HepG2 (cell line): Measurements from ENCODE around the gene MFRP. TPM values are rescaled to one million over a fixed set of nuclear protein-coding genes. Genes with fewer than 3 reads are reported as not detected.

Source experiments
- ARID2 ChIP-seq: sonication (generic); formaldehyde crosslinking; IDR thresholded peaks from 2 replicates; pipeline ENCODE4 v1.8.1; 2022; ENCODE audit warnings: mild to moderate bottlenecking, missing genetic modification reagents, borderline replicate concordance
- ATF4 ChIP-seq, 2 experiments: fragments of 450-650 bp in 1 of 2; sonication (generic) in 1 of 2; formaldehyde crosslinking; IDR thresholded peaks; 2 replicates each; pipeline versions ENCODE4 v1.5.0 to v1.8.0; 2020 to 2022; ENCODE audit warnings: mild to moderate bottlenecking in 1 of 2, missing genetic modification reagents in 1 of 2
- GATAD2A ChIP-seq: IDR thresholded peaks from 2 replicates; pipeline ENCODE4 v1.6.1; 2016
- GLI4 ChIP-seq: sonication (generic); formaldehyde crosslinking; IDR thresholded peaks from 2 replicates; pipeline ENCODE4 v1.5.1; 2020; ENCODE audit warnings: missing genetic modification reagents, mild to moderate bottlenecking, moderate library complexity, borderline replicate concordance
- JDP2 ChIP-seq: sonication (generic); formaldehyde crosslinking; IDR thresholded peaks from 2 replicates; pipeline ENCODE4 v1.8.1; 2022; ENCODE audit warnings: missing genetic modification reagents, borderline replicate concordance
- KDM4B ChIP-seq: sonication (generic); formaldehyde crosslinking; IDR thresholded peaks from 2 replicates; pipeline ENCODE4 v1.4.0; 2020; ENCODE audit warnings: missing genetic modification reagents
- MAF1 ChIP-seq: sonication (generic); formaldehyde crosslinking; IDR thresholded peaks from 2 replicates; pipeline ENCODE4 v1.5.0; 2020; ENCODE audit warnings: missing genetic modification reagents, borderline replicate concordance
- MTERF4 ChIP-seq: sonication (generic); formaldehyde crosslinking; IDR thresholded peaks from 2 replicates; pipeline ENCODE4 v1.8.0; 2023; ENCODE audit warnings: mild to moderate bottlenecking, missing genetic modification reagents
- NFYB ChIP-seq: sonication (generic); formaldehyde crosslinking; IDR thresholded peaks from 2 replicates; pipeline ENCODE4 v1.4.0; 2020; ENCODE audit warnings: missing genetic modification reagents
- SAP130 ChIP-seq: IDR thresholded peaks from 2 replicates; pipeline ENCODE4 v1.6.1; 2016; ENCODE audit warnings: low read depth
- THAP11 ChIP-seq: IDR thresholded peaks from 2 replicates; pipeline ENCODE4 v1.6.1; 2016; ENCODE audit warnings: missing biosample characterization, missing genetic modification reagents
- ZBTB38 ChIP-seq: sonication (generic); formaldehyde crosslinking; IDR thresholded peaks from 2 replicates; pipeline ENCODE4 v1.5.1; 2020; ENCODE audit warnings: mild to moderate bottlenecking, missing genetic modification reagents
- ZFP1 ChIP-seq: IDR thresholded peaks from 2 replicates; pipeline ENCODE4 v1.6.1; 2016
- ZNF235 ChIP-seq: sonication (generic); formaldehyde crosslinking; IDR thresholded peaks from 2 replicates; pipeline ENCODE4 v1.8.1; 2023; ENCODE audit warnings: mild to moderate bottlenecking, missing genetic modification reagents, borderline replicate concordance
- ZNF253 ChIP-seq: sonication (generic); formaldehyde crosslinking; IDR thresholded peaks from 2 replicates; pipeline ENCODE4 v1.8.0; 2022; ENCODE audit warnings: mild to moderate bottlenecking, missing genetic modification reagents, borderline replicate concordance
- ZNF441 ChIP-seq: sonication (generic); formaldehyde crosslinking; IDR thresholded peaks from 2 replicates; pipeline ENCODE4 v1.7.0; 2021; ENCODE audit warnings: missing genetic modification reagents, borderline replicate concordance
- ZNF513 ChIP-seq: sonication (generic); formaldehyde crosslinking; conservative IDR thresholded peaks from 2 replicates; pipeline ENCODE4 v1.5.0; 2020; ENCODE audit warnings: missing genetic modification reagents
- ZNF572 ChIP-seq: sonication (generic); formaldehyde crosslinking; IDR thresholded peaks from 2 replicates; pipeline ENCODE4 v1.5.1; 2020; ENCODE audit warnings: mild to moderate bottlenecking, missing genetic modification reagents
- ZNF709 ChIP-seq: sonication (generic); formaldehyde crosslinking; IDR thresholded peaks from 2 replicates; pipeline ENCODE4 v1.5.0; 2020; ENCODE audit warnings: mild to moderate bottlenecking, missing genetic modification reagents
- ZNF740 ChIP-seq: sonication (generic); formaldehyde crosslinking; IDR thresholded peaks from 2 replicates; pipeline ENCODE4 v1.4.0; 2020; ENCODE audit warnings: missing genetic modification reagents
- ZNF761 ChIP-seq: sonication (generic); formaldehyde crosslinking; conservative IDR thresholded peaks from 2 replicates; pipeline ENCODE4 v1.4.0; 2020; ENCODE audit warnings: mild to moderate bottlenecking, missing genetic modification reagents
- polyA plus RNA-seq, 8 experiments: library from polyadenylated mRNA; depleted of rRNA in 3 of 8; stranded (reverse) in 7 of 8; unstranded in 1 of 8; fragments of >200 nt; fragmentation: Illumina TruSeq in 4 of 8; extraction: Trizol in 4 of 8; gene quantifications; 2 replicates each; pipeline versions ENCODE4 v1.2.1 to v1.2.3, GENCODE V29; 2011 to 2016; ENCODE audit warnings: low read depth in 4 of 8, missing spikeins in 1 of 8, mixed read lengths in 1 of 8; ENCODE audit not compliant: insufficient read depth in 1 of 8
- total RNA-seq, 5 experiments: library from RNA; depleted of rRNA; stranded (reverse); fragments of >200 nt; fragmentation: Illumina TruSeq; extraction: Trizol; gene quantifications; 2 replicates each; pipeline ENCODE4 v1.2.3, GENCODE V29; 2016; ENCODE audit warnings: low read depth in 1 of 5
- TF ChIP-seq, protein P1 (sequence below): sonication (generic); formaldehyde crosslinking; IDR thresholded peaks from 2 replicates; pipeline ENCODE4 v1.5.1; 2020; ENCODE audit warnings: missing genetic modification reagents, mild to moderate bottlenecking, borderline replicate concordance
- TF ChIP-seq, protein P2 (sequence below): sonication (generic); formaldehyde crosslinking; IDR thresholded peaks from 2 replicates; pipeline ENCODE4 v1.9.0; 2021; ENCODE audit warnings: missing genetic modification reagents, borderline replicate concordance

MFRP gene
- total and polyA plus RNA-seq, 2 of the 13 experiments (the other 11 are each of a cell fraction or from before 2014, with no cell fraction given): not detected

DNA sequence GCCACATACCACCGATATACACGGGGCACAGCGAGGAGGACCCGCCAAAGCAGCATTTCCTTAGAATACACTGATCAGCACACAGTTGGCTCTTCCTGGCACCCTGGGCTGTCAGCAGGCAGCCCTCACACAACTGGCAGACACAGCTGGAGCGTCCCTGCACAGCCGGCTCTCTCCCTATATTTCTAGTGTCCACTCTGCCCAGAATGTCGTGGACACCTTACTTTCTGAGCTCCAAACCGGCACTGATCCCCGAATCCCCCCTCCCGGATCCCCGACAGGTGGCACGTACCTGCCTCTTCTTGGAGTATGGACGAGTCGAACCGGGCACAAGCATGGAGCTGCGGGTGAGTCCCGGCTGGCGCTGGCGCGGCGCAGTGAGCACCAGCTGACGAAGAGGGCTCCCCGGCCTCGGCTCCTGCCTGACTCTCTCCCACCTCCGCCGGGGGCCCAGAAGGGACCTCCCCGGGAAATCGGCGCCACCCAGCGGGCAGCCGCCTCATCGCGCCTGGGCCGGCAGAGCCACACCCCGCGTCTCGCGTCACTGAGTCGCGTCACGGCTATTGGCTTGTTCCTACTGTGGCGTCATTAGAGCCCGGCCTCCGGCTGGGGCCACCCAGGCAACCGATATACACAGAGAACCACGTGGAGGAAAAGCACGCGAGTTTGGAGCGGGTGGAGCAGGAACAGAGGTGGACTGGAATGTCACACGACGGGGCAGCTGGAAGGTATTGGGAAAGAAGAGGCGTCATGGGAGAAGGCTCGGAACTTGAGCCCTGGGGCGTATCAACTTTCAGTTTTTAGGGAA lies 34.9 kb upstream of the MFRP start, which contains the start of gene USP2 (continued):
- TF ChIP-seq, protein P1, sequence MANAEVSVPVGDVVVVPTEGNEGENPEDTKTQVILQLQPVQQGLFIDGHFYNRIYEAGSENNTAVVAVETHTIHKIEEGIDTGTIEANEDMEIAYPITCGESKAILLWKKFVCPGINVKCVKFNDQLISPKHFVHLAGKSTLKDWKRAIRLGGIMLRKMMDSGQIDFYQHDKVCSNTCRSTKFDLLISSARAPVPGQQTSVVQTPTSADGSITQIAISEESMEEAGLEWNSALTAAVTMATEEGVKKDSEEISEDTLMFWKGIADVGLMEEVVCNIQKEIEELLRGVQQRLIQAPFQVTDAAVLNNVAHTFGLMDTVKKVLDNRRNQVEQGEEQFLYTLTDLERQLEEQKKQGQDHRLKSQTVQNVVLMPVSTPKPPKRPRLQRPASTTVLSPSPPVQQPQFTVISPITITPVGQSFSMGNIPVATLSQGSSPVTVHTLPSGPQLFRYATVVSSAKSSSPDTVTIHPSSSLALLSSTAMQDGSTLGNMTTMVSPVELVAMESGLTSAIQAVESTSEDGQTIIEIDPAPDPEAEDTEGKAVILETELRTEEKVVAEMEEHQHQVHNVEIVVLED (CRISPR knock-in tag): peak; percentile 68; the same call in 1 of the 2 replicates
- 0 out of 2 replicates have a peak, but pooled peaks have one; percentile 60 for TF ChIP-seq GLI4
- TF ChIP-seq SAP130 (CRISPR knock-in tag): peak; percentile 100
- TF ChIP-seq ZNF513 (CRISPR knock-in tag): no peak
- TF ChIP-seq ZNF441 (CRISPR knock-in tag): peak; percentile 79; the same call in 1 of the 2 replicates
- TF ChIP-seq ZNF235 (CRISPR knock-in tag): no peak
- TF ChIP-seq, protein P2, sequence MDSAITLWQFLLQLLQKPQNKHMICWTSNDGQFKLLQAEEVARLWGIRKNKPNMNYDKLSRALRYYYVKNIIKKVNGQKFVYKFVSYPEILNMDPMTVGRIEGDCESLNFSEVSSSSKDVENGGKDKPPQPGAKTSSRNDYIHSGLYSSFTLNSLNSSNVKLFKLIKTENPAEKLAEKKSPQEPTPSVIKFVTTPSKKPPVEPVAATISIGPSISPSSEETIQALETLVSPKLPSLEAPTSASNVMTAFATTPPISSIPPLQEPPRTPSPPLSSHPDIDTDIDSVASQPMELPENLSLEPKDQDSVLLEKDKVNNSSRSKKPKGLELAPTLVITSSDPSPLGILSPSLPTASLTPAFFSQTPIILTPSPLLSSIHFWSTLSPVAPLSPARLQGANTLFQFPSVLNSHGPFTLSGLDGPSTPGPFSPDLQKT (CRISPR knock-in tag): no peak
- no peak; the same call in 1 of the 2 replicates for TF ChIP-seq ZNF761 (CRISPR knock-in tag)
- no peak; the same call in 1 of the 2 replicates for TF ChIP-seq ZNF253 (CRISPR knock-in tag)
- TF ChIP-seq ZNF740: no peak
- TF ChIP-seq ZNF572: peak; percentile 85; the same call in 1 of the 2 replicates
- no peak; the same call in 1 of the 2 replicates for TF ChIP-seq ZBTB38 (CRISPR knock-in tag)
- TF ChIP-seq NFYB: peak; percentile 81
- peak; percentile 96; the same call in 1 of the 2 replicates for TF ChIP-seq ARID2 (CRISPR knock-in tag)
- peak; percentile 57; the same call in 1 of the 2 replicates for TF ChIP-seq GATAD2A
- no peak; the same call in 1 of the 2 replicates for TF ChIP-seq KDM4B (CRISPR knock-in tag)
- TF ChIP-seq MAF1: no peak
- peak in 1 of 2 experiments; percentile 75; a peak in 1 of 4 replicates for TF ChIP-seq ATF4 (CRISPR knock-in tag; IDR thresholded peaks at IDR 0.05)
- TF ChIP-seq MTERF4 (CRISPR knock-in tag): 0 out of 2 replicates have a peak, but pooled peaks have one; percentile 74
- peak; percentile 82; the same call in 1 of the 2 replicates for TF ChIP-seq ZFP1 (CRISPR knock-in tag)
- peak; percentile 77 for TF ChIP-seq THAP11 (CRISPR knock-in tag)
- TF ChIP-seq JDP2 (CRISPR knock-in tag): no peak
- TF ChIP-seq ZNF709 (CRISPR knock-in tag): peak; percentile 57; the same call in 1 of the 2 replicates
